Measurements from ENCODE around the gene C1orf50. TPM values are rescaled to one million over a fixed set of nuclear protein-coding genes. Genes with fewer than 3 reads are reported as not detected.
"Not testable (repeated sequence)": the region's sequence is repeated elsewhere in the genome, so short reads cannot be mapped to it uniquely, and the experiment has no call there.

The C1orf50 gene
- 1 to 10 TPM; 3.0 to 5.0 (median 3.6) TPM for total RNA-seq

- Histone ChIP-seq H3K36me3 (peaks cover 0 to 6% (median under 1%) of the 10 kb centered on the region in 4 donors), H3K4me1 (peaks cover 37 to 62% (median 53%) of the 10 kb centered on the region in 4 donors), H3K4me3 (peak within 1 kb of the TSS; percentile 75 to 96 (median 86)), H3K27ac (replicated peaks in 1 of 4) (peak within 1 kb of the TSS; percentile 91 to 96 (median 93)), H3K9me3 (no peaks in the 10 kb centered on the region), H3K27me3 (no peaks in the 10 kb centered on the region)
- DNase-seq (ENCODE audit: extremely low spot score) = peak; percentile 100
- peak; percentile 99 for TF ChIP-seq POLR2AphosphoS5 (IDR thresholded peaks at IDR 0.05)
- peak; percentile 89 for TF ChIP-seq POLR2A (IDR thresholded peaks at IDR 0.05; ENCODE audit: low read depth)
- TF ChIP-seq CTCF (IDR thresholded peaks at IDR 0.05) = no peak
- TF ChIP-seq EP300 (IDR thresholded peaks at IDR 0.05) = no peak
- 1% methylated on average over 18 of the region's 82 CpGs for WGBS
- intact Hi-C loops (cut with DNase I) = loop anchor here (5.0 to 10.0 kb wide), 4 partner anchors 50 to 158 kb away; partner anchors contain the start of genes ERMAP, PPIH, SVBP and ZNF691
These were observed at the start of gene C1orf50, which contains the start of gene P3H1 for GRCh38 chr1:42766741-42767509. Gene C1orf50 (plus strand): TSS chr1:42767249. CDS start chr1:42767312, 63 bp downstream. Gene P3H1 (minus strand): TSS chr1:42767028. CDS start chr1:42766971, 57 bp downstream.

DNA sequence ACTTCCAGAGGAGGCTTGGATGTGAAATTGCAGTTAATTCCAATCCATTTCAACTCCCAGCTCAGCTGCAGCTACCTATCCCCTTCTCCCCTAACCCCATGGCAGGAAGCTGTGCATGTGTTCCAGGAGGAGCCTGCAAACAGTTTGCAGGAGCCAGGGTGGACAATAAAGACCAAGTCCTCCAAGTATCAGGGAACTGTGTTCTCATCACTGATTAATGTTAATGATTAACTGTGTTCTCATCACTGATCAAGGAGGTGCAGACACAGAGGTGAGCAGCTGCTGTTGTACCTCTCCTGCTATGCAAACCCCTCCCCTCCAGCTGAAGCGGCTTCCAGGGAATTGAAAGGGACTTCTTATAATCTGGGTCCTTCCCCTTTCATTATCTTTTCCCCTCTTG lies 46.2 kb upstream of the C1orf50 start:
- no peaks in the 10 kb centered on the region for H3K4me1 ChIP-seq
- H3K4me3 ChIP-seq = no peak overlapping the region
- H3K9me3 ChIP-seq = no peaks in the 10 kb centered on the region
- no peak for DNase-seq (ENCODE audit: extremely low spot score)
- WGBS = 100% methylated on average over 1 of the region's 1 CpG
- intact Hi-C loops (cut with DNase I) = no loop called here
- TF ChIP-seq POLR2A (IDR thresholded peaks at IDR 0.05; ENCODE audit: low read depth) = no peak
- no peak for TF ChIP-seq CTCF (IDR thresholded peaks at IDR 0.05)
- no peak for TF ChIP-seq EP300 (IDR thresholded peaks at IDR 0.05)
- no peak for TF ChIP-seq POLR2AphosphoS5 (IDR thresholded peaks at IDR 0.05)
- H3K36me3 ChIP-seq = peaks cover 0 to under 1% (median 0%) of the 10 kb centered on the region in 4 donors
- H3K27me3 ChIP-seq = no peaks in the 10 kb centered on the region
- no peak overlapping the region for H3K27ac ChIP-seq (replicated peaks in 1 of 4)

DNA sequence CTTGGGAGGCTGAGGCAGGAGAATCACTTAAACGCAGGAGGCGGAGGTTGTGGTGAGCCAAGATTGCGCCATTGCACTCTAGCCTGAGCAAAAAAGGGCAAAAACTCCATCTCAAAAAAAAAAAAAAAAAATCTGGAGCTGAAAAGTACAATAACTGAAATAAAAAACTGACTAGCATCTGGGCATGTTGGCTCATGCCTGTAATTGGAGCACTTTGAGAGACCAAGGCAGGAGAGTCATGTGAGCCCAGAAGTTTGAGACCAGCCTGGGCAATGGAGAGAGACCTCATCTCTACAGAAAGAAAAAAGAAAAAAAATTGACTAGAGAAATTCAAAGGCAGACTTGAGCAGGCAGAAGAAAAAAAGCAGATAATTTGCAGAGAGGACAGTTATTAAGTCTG lies 45.1 kb upstream of the C1orf50 start:
- 92% methylated on average over 3 of the region's 3 CpGs for WGBS
- H3K9me3 ChIP-seq = no peaks in the 10 kb centered on the region
- H3K4me1 ChIP-seq = no peaks in the 10 kb centered on the region
- H3K4me3 ChIP-seq = no peak overlapping the region
- TF ChIP-seq POLR2AphosphoS5 (IDR thresholded peaks at IDR 0.05) = no peak
- TF ChIP-seq POLR2A (IDR thresholded peaks at IDR 0.05; ENCODE audit: low read depth) = no peak
- no peak for TF ChIP-seq EP300 (IDR thresholded peaks at IDR 0.05)
- TF ChIP-seq CTCF (IDR thresholded peaks at IDR 0.05) = no peak
- no peak for DNase-seq (ENCODE audit: extremely low spot score)
- H3K27ac ChIP-seq (replicated peaks in 1 of 4) = no peak overlapping the region
- H3K27me3 ChIP-seq = no peaks in the 10 kb centered on the region
- no peaks in the 10 kb centered on the region for H3K36me3 ChIP-seq
- intact Hi-C loops (cut with DNase I) = no loop called here

- WGBS = 94% methylated on average over 2 of the region's 2 CpGs
- H3K4me1 ChIP-seq; H3K27me3 ChIP-seq; H3K27ac ChIP-seq (replicated peaks in 1 of 4); H3K36me3 ChIP-seq; intact Hi-C loops (cut with DNase I); DNase-seq (ENCODE audit: extremely low spot score); H3K4me3 ChIP-seq; H3K9me3 ChIP-seq: not testable (repeated sequence)
These were observed 44.6 kb upstream of the C1orf50 start for GRCh38 chr1:42722403-42722802.

- intact Hi-C loops (cut with DNase I) = no loop called here
- 86% methylated on average over 6 of the region's 6 CpGs for WGBS
- TF ChIP-seq CTCF (IDR thresholded peaks at IDR 0.05) = no peak
- TF ChIP-seq POLR2A (IDR thresholded peaks at IDR 0.05; ENCODE audit: low read depth) = no peak
- no peak for TF ChIP-seq EP300 (IDR thresholded peaks at IDR 0.05)
- TF ChIP-seq POLR2AphosphoS5 (IDR thresholded peaks at IDR 0.05) = no peak
- Histone ChIP-seq H3K27ac (replicated peaks in 1 of 4) (no peak overlapping the region), H3K27me3 (no peaks in the 10 kb centered on the region), H3K4me1 (no peaks in the 10 kb centered on the region), H3K4me3 (no peak overlapping the region), H3K9me3 (no peaks in the 10 kb centered on the region), H3K36me3 (no peaks in the 10 kb centered on the region)
- no peak for DNase-seq (ENCODE audit: extremely low spot score)
These were observed 43.5 kb upstream of the C1orf50 start for GRCh38 chr1:42723511-42723910.

GRCh38 chr1:42725820-42726219 lies 41.2 kb upstream of the C1orf50 start:
- H3K9me3 ChIP-seq; H3K4me3 ChIP-seq; H3K27me3 ChIP-seq; H3K27ac ChIP-seq (replicated peaks in 1 of 4); H3K4me1 ChIP-seq; intact Hi-C loops (cut with DNase I); DNase-seq (ENCODE audit: extremely low spot score); H3K36me3 ChIP-seq: not testable (repeated sequence)
- WGBS = 100% methylated on average over 4 of the region's 4 CpGs
